Mucosa of stomach (tissue), 1 donor: ENCODE data around the gene CRELD1.

Source experiments
- H3K27me3 ChIP-seq: one replicate; pipeline ENCODE4 v1.7.0; 2013; ENCODE audit warnings: mild to moderate bottlenecking, low read length; ENCODE audit not compliant: control insufficient read depth, insufficient read depth
- H3K36me3 ChIP-seq: one replicate; pipeline ENCODE4 v1.7.0; 2013; ENCODE audit warnings: low read length; ENCODE audit not compliant: control insufficient read depth, insufficient read depth
- H3K4me1 ChIP-seq: one replicate; pipeline ENCODE4 v1.7.0; 2013; ENCODE audit warnings: mild to moderate bottlenecking, low read length; ENCODE audit not compliant: control insufficient read depth, insufficient read depth
- H3K4me3 ChIP-seq: one replicate; pipeline ENCODE4 v1.7.0; 2013; ENCODE audit warnings: low read length
- H3K9ac ChIP-seq: one replicate; pipeline ENCODE4 v1.7.0; 2013; ENCODE audit warnings: mild to moderate bottlenecking, low read length, moderate library complexity
- H3K9me3 ChIP-seq: one replicate; pipeline ENCODE4 v1.7.0; 2013; ENCODE audit warnings: mild to moderate bottlenecking, low read length, moderate library complexity; ENCODE audit not compliant: control insufficient read depth
- donor health status: Pancreatic carcinoma.

CRELD1 gene

GRCh38 chr3:9951962-9952805 is 18.6 kb downstream of the CRELD1 start, which contains the start of gene PRRT3:
Gene PRRT3, minus strand, starts transcription at chr3:9952408. Its CDS starts 2,293 bp downstream, at chr3:9950115.
- H3K27me3 ChIP-seq, result peaks cover 7% of the 10 kb centered on the region
- no peaks in the 10 kb centered on the region for H3K36me3 ChIP-seq
- peaks cover 16% of the 10 kb centered on the region for H3K4me1 ChIP-seq
- H3K9ac ChIP-seq, result peak within 1 kb of the TSS; percentile 34
- no peaks in the 10 kb centered on the region for H3K9me3 ChIP-seq
- no peak within 1 kb of the TSS for H3K4me3 ChIP-seq

GRCh38 chr3:9955067-9955502 is 21.5 kb downstream of the CRELD1 start:
- Histone ChIP-seq H3K9ac (no peak overlapping the region), H3K4me3 (no peak overlapping the region)

GRCh38 chr3:9955611-9956352 is 22.1 kb downstream of the CRELD1 start:
- peaks cover 10% of the 10 kb centered on the region for H3K4me1 ChIP-seq
- peaks cover 7% of the 10 kb centered on the region for H3K27me3 ChIP-seq
- H3K36me3 ChIP-seq, result no peaks in the 10 kb centered on the region
- no peak overlapping the region for H3K9ac ChIP-seq
- H3K9me3 ChIP-seq, result no peaks in the 10 kb centered on the region
- H3K4me3 ChIP-seq, result no peak overlapping the region

More at GRCh38 chr3:9955067-9955502, 21.5 kb downstream of the CRELD1 start:
- Histone ChIP-seq H3K27me3 (peaks cover 7% of the 10 kb centered on the region), H3K4me1 (peaks cover 10% of the 10 kb centered on the region), H3K36me3 (no peaks in the 10 kb centered on the region), H3K9me3 (no peaks in the 10 kb centered on the region)

DNA sequence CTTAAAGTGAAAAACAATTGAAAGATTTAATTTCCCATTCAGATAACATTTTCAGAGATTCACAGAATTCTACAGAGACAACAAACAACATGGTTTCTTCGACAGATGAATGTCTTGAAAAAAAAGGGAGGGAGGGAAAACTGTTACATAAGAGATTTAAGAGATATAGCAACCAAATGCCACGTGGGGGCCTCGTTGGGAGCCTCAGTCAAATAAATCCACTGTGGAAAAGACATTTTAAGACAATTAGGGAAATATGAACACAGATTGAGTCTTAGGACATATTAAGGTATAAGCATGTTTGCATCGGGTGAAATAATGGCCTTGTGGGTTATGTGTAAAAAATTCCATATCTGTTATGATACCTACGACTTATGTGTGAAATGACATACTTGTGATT is 23.6 kb downstream of the CRELD1 start:
- Histone ChIP-seq H3K9me3 (no peaks in the 10 kb centered on the region), H3K9ac (no peak overlapping the region), H3K36me3 (no peaks in the 10 kb centered on the region), H3K4me1 (peaks cover 4% of the 10 kb centered on the region), H3K4me3 (no peak overlapping the region), H3K27me3 (no peaks in the 10 kb centered on the region)

GRCh38 chr3:9965200-9965875 is 31.7 kb downstream of the CRELD1 start:
- Histone ChIP-seq H3K4me1 (peaks cover under 1% of the 10 kb centered on the region), H3K9ac (no peak overlapping the region), H3K4me3 (no peak overlapping the region), H3K9me3 (no peaks in the 10 kb centered on the region), H3K36me3 (peaks cover 7% of the 10 kb centered on the region), H3K27me3 (no peaks in the 10 kb centered on the region)

- Histone ChIP-seq H3K27me3 (no peaks in the 10 kb centered on the region), H3K4me1 (peaks cover 5% of the 10 kb centered on the region), H3K9ac (no peak overlapping the region), H3K36me3 (peaks cover 7% of the 10 kb centered on the region), H3K4me3 (no peak overlapping the region), H3K9me3 (no peaks in the 10 kb centered on the region)
These were observed 33.2 kb downstream of the CRELD1 start for GRCh38 chr3:9966841-9967240.

- Histone ChIP-seq H3K9me3 (no peaks in the 10 kb centered on the region), H3K36me3 (peaks cover 12% of the 10 kb centered on the region), H3K9ac (no peak overlapping the region), H3K4me1 (peaks cover 5% of the 10 kb centered on the region), H3K4me3 (no peak overlapping the region), H3K27me3 (no peaks in the 10 kb centered on the region)
These were observed 36.0 kb downstream of the CRELD1 start for GRCh38 chr3:9969632-9970019.

DNA sequence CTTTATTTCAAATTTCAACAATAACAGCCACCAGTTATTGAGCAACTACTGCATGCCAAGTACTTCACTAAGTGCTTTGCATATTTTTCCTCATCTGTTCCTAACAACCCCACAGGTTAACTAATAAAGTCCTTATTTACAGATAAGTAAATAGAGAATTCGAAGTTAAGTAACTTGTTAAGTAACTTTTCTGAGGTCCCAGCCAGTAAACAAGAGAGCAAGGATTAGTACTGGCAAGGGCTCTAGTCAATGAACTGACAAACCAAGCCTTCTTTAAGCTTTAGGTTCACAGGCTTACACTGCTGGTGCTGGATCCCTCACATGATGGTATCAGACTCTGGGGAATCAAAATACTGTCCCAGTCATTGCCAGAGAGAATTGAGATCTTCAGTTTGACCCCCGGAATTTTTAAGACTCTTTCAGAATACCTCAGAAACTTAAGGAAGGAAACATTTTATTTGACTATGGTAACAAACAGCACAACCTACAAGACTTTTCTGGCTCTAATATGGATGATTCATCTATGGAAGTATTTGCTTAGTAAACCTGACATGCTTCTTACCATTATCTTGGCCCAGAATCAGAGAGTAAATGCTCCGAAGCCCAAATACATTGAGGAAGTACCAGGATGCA is 36.5 kb downstream of the CRELD1 start:
- Histone ChIP-seq H3K4me3 (no peak overlapping the region), H3K9ac (no peak overlapping the region), H3K36me3 (peaks cover 12% of the 10 kb centered on the region), H3K9me3 (no peaks in the 10 kb centered on the region), H3K27me3 (no peaks in the 10 kb centered on the region), H3K4me1 (peaks cover 5% of the 10 kb centered on the region)

GRCh38 chr3:9976721-9977709 is 43.4 kb downstream of the CRELD1 start:
- peak overlapping the region; percentile 16 for H3K9ac ChIP-seq
- no peak overlapping the region for H3K4me3 ChIP-seq
- peaks cover 5% of the 10 kb centered on the region for H3K36me3 ChIP-seq
- peaks cover 9% of the 10 kb centered on the region for H3K4me1 ChIP-seq
- no peaks in the 10 kb centered on the region for H3K27me3 ChIP-seq
- no peaks in the 10 kb centered on the region for H3K9me3 ChIP-seq

- no peak overlapping the region for H3K9ac ChIP-seq
- H3K4me1 ChIP-seq, result peaks cover 9% of the 10 kb centered on the region
- no peaks in the 10 kb centered on the region for H3K36me3 ChIP-seq
- H3K4me3 ChIP-seq, result no peak overlapping the region
- H3K27me3 ChIP-seq, result no peaks in the 10 kb centered on the region
- H3K9me3 ChIP-seq, result no peaks in the 10 kb centered on the region
These were observed 45.2 kb downstream of the CRELD1 start for GRCh38 chr3:9978710-9979305.
